ENCODE results near the gene ISLR.

ISLR gene

DNA sequence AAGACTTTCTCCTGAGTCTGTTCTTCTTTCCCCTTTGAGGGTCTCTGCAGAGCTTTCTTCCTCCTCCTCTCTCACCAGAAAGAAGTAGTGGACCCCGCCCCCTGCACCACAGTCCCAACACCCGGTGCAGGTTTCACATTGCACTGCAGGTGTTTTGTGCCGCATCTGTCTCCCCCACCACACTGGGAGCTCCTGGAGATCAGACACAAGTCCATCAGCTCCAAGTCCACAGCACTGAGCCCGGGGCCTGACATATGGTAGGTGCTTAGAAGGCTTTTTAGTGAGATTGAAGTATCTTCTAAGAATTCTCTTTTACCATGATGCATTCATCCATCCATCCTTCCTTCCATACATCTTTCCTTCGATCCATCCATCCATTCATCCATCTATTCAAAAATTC is 19.2 kb downstream of the ISLR start:
- FAIRE-seq (no peak), DNase-seq (ENCODE audit: low spot score) (no peak)

DNA sequence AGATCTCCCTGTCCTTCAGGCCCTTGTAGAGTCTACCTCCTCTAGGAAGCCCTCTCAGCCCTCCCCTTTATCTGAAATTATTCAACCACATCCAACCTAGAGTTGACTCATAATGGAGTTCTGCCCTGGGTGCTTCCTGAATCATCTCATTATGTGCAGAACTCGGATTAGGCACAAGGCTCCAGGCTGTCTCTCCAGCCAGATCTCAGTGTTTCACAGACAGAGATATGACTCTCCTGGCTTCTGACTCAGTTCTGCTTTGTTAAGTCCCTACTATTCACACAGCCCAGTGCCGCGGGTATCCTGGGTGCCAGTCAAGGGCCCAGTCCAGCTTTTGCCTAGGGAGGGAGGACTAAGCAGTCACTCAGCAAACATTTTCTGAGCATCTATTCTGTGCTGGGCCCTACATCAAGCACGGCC is 19.8 kb downstream of the ISLR start:
- peak; percentile 99 for FAIRE-seq
- DNase-seq (ENCODE audit: low spot score), result peak; percentile 99

DNA sequence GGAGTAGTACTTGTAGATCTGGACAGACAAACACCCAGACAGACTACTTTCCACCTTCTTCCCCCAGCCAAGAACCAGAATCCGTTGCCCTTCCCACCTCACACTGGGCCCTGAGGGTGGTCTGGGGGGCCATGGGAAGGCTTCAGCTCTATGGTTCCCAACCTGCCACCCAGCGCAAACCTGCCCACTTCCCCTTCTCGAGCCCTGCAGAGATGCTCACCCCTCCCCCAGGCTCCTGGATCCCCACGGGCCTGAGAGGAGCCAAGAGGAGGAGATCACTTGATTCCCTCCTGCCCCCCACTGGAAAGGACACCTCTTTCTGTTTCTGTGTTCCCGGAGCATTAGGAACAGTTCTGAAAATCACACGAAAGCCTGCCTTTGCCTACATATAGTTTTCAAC is 20.4 kb downstream of the ISLR start:
- no peak for DNase-seq (ENCODE audit: low spot score)
- FAIRE-seq, result no peak

DNA sequence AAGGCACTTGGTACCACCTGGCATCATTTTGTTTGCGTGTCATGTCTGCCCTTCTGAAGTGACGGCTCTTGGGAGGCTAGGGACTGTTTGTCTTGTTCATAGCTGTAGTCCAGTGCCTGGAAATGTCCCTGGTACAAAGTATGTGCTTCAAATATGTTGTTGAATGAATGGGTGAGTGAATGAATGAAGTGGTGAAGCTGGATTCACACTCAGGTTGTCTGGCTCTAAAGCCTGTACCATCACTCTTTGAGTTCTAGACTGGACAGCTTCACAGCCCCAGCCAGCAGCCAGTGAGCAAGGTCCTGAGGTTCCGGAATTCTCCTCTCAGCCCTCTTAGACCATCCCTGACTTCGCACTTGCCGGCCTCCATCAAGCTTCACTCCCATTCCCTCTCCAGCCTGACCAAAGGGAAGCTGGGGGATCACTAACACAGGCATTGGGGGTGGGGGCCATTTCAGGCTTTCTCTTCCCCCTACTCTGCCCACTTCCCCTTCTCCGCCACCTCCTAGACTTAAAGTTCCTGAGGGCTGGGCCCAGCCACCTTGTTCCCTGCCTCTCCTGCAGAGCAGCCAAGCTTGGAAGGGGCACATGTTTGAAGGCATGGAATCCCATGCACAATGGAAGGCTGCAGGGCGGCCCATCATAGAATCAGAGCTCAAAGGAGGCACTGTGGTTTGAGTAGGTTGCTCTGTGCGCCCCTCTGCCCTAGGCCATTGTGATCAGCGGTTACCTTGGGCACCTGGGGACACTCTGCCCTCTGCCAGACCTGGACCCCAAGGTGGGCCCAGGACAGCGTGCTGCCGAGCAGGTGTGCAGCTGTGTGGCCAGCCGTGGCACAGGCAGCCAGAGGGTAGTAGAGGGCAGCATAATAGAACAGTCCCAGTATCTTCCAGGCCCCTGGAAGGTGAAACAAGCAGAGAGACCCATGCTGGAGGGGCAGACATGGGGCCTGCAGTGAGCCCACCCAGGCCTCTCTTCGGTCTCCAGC is 21.4 kb downstream of the ISLR start:
- DNase-seq (ENCODE audit: low spot score) (no peak), FAIRE-seq (no peak)

DNA sequence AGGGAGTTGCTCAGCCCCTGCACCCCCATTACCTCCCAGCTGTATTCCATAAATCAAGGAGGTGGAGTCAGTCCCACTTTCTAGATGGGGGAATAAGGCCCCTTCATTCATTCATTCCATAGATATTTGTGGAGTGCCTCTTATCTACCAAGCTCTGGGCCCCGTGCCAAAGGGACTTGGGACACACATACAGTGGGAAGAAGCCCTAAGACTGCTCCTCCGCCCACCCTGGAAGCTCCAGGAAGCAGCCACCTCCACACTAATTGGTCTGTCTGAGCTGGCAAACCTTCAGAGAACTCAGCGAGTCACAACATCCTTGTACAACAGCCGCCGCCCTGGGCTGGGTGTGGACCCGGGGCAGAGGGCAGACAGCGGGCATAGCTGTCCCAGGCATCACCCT is 22.7 kb downstream of the ISLR start:
- FAIRE-seq (peak; percentile 95), DNase-seq (ENCODE audit: low spot score) (peak; percentile 98)

DNA sequence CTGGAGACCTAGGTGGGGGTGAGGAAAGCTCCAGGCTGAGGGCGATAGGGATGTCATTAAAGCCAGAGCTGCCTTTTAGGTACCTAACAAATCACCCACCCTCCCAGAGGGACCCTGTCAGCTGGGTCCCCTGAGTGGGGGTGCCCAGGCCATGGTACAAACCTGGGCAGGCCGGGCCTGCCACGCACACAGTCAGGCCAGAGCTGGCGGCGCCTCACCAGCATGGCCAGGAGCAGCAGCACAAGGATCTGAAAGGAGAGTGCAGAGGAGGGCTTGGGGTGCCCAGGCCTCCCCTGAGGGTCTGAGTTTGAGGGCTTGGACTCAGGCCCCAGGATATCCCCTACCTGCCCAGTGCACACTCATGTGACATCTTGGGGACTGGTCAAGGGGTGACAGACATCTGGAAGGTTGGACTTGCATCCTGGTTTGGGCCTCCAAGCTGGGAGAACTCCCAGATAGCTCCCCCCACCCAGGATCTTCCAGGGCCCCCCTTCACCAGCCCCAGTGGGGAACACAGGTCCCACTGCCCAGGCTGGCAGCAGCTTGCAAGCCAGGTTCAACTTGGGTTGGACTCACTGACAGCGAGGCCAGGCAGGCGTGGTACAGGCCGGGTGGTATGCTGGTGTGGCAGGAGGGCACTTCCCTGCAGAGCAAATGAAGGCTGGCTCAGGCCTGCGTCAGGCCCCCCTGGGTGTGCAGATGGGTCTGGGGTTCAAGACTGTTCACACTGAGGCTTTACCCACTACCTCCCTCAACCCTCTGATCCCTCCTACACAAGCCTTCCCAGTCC is 23.9 kb downstream of the ISLR start:
- FAIRE-seq (no peak), DNase-seq (ENCODE audit: low spot score) (no peak)

DNA sequence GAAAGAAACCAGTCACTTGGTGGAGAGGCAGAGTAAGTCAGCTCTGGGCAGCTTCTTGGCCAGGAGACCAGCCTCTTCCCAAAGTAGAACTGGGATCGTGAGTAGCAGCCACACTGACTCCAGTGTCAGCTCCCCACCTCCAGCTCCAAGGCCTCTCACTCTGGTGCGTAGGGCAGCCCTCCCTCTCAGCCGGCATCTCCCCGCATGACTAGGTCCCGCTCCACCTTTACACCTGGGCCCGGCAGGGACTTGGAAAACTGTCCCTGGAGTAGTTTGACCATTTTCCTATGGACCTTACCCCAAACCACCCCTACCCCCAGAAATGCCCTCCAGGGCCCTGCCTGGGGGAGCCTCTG is 25.8 kb downstream of the ISLR start:
- DNase-seq (ENCODE audit: low spot score) (no peak), FAIRE-seq (no peak)

DNA sequence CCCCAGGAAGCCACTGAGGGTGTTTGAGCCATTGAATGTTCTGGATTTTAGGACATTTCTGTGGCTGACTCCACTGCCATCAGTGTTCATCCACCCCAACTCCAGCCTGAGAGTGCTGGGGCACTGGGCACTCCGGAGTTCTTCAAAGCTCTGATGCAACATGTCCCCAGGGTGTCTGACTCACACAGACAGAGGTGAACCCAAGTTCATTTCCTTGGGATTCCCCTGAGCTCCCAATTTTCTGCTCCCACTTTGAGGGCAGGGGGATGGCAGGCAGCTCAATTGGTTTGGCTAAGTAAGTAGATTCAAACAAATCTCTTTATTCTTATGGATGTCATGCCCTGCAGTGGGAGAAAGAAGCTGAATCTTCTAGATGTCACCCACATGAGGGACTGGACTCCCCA is 26.9 kb downstream of the ISLR start:
- DNase-seq (ENCODE audit: low spot score), result peak; percentile 46
- peak; percentile 70 for FAIRE-seq

DNA sequence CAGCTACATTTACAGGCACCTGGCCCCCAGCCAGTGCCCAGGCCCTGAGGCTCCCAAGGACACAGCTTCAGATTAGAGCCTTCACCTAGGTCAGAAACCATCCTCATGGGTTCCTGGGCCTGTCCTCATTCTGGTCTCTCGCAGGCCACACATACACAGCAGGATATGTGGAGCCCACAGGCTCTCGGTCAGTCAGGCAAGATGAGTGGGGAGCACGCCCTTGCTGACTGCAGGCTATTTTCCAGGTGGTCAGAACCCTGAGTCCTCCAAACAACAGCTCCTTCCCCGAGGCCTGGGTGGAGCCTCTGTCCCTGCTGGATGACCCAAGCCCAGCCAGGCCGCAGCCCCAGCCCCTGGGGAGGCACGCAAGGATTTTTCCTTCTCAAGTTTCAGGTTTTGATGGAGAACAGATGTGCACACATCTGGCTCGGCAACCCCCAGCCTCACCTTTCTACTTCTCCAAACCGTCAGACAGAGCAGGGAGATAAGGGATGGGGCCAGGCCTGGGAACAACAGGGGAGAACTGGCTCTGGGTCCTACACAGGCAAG is 27.4 kb downstream of the ISLR start:
- DNase-seq (ENCODE audit: low spot score) (no peak), FAIRE-seq (no peak)

DNA sequence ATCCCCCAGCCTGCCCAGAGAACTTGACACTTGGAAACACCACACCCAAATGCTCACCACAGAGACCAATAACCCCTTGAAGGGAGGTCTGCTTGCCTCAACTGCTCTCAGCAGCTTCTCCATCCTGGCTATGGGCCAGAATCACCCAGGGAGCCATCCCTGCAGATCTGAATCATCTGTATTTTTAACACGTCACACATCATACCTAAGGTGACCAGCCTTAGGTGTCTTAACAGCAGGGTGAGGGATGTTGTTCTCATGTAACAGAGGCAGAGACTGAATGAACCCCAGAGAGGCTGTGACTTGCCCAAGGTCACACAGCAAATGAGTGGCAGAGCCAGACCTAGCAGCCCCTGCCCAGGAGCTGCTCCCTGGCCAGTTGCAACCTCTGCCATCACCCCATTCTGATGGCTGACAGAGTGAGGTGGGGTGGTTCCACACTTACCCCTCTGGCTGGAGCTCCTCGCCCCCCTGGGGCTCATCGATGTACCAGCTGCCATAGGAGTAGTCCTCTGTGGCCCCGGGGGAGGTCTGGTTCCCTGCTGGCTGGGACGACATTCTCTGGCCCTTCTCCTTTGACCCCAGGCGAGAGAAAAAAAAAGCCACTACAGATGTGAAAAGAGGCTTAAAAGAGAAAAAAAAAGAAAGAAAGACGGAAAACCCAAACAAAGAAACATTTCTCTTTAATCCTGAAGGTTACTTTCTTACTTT is 28.4 kb downstream of the ISLR start:
- FAIRE-seq, result peak; percentile 73

DNA sequence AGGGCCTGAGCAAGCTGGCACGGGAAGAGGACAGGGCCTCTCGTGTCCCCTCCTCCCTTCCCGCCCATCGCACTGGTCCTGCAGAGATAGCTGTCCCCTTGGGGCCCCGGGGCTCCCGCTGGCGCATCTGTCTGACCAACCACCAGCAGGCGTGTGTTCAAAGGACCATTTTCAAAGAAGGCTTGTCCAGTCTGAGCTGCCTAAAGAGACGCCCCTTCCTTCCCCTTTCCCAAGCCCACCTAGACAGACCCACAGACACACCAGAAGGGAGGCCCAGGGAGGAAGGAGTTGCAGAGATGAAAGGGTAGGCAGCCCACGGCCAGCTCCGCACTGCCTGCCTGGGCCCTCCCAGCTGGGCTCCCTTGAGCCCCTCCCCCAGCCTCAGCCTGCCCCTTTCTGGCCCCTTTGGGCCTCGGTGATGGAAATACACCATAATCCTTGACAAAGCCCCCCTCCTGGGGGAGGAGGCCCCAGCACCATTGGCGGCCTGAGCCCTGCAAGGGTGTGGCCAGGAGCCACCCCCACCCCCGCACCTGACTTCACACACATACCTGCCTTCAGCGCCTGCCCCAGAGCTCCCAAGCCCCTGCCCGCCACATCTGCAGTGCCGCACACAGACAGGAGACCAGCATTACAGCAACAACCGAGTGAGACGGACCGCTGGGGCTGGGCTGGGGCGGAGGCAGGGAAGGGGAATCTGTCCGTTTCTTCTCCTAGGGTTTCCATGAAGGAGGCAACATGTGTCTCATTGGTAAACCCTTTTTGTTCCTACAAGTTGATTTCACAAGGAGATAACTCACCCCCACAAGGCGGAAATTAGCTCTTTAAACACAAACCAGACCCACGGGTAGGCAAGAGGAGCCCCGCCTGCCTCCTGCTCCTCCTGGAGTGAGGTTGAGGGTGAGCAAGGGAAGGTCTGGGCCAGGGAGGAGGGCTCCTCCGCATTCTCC is 29.2 kb downstream of the ISLR start, which contains the start of gene STRA6:
STRA6 (minus strand) TSS at position 336 of the 950 bp plus-strand sequence. CDS start 520 bp downstream, outside the sequence.
- FAIRE-seq (no peak), DNase-seq (ENCODE audit: low spot score) (no peak)

More for the DNA sequence above, 28.4 kb downstream of the ISLR start:
- DNase-seq (ENCODE audit: low spot score), result peak; percentile 83

DNA sequence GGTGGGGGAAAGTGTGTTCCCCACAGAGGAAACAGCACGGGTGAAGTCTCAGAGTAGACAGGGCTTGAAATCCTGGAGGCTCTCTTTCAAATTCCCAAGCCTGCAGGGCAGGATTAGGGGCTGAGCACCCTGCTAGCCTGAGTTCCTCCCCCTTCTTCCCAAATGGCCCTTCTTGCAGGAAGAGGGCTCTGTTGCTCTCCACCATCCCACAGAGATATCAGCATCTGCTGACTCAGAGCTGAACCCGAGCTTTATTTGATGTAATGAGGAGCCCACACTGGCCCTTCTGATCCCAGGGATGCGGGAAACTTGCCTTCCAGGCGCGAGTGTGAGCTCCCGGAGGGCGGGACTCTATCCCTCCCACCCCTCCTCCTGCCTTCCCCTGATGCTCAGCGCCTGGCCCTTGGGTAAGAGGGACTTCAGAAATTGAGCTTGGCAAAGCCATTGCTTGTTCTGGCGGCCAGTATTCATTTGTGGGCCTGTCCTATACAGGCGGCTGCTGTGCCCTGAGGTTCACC is 30.5 kb downstream of the ISLR start:
- DNase-seq (ENCODE audit: low spot score), result peak; percentile 25

DNA sequence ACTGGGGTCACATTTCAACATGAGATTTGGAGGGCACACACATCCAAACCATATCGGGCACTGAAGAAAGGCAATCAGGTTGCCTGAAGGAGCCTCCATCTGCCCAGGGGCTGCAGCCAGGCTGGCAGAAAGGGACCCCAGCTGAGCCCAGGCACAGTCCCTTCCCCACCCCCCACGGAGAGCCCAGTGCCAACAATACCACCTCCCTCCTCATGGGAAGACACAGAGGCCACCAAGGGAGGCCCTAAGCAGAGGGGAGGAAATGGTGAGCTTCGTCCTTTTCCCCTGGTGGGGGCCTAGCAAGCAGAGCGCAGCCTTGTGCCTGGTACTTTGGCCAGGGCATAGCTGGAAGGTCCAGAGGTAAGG is 32.1 kb downstream of the ISLR start:
- no peak for DNase-seq (ENCODE audit: low spot score)
- no peak for FAIRE-seq

More for the DNA sequence above, 30.5 kb downstream of the ISLR start:
- FAIRE-seq, result no peak

DNA sequence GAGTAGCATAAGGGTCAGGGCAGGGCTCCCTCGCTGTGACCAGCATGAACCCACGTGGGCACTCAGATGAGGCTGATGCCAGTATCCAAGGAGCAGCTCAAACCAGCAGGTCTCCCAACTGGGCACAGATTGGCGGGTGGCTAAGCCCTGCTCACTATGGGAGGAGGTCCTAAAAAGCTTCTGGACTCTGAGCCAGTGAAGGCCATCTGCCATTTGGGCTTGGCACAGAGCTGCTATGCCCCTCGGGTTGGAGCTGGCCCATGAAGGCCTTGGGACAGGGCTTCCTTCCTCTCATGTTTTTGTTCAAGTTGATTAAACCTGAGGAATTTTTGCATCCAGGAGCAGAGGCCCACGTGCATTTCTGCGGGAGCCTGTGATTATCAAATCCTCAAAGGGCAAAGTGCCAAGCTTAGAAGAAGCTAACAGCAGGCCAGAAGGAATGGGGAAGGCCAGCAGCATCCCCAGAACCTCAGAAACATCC is 33.3 kb downstream of the ISLR start:
- DNase-seq (ENCODE audit: low spot score) (peak; percentile 79), FAIRE-seq (peak; percentile 76)

DNA sequence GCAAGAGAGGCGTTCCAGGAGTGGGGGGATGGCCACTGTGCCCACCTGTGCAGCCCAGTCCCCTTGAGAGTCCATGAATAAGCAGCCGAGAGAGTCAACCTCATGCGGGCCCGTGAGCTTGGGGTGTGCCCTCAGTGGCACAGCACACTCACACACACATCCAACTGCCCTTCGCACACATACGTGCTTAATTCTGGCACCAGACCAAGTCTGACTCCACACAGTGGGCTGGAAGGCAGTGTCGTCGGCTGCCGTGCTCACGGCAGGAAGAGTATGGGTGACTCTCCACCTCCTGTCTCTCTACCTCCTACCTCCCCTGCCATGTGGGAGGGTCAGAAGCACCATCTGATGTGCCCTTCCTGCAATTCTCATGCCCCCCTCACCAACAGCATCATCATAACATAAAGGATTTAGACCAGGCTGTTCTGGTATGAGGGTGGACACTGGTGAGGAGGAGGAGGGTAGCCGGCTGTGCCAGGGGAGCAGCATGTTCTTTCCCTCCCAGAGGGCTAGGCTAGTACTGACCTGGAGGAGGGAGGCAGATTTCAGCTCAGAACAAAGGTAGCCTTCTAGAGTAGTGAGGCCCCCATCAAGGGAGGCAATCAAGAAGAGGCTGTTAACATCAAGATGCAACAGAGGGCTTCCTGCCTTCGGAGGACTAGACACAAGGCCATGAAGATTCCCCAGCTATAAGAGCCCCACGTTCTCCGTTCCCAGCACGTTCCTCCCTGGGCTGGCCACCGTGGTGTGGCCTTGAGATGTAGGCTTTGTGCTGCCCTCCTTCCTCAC is 34.3 kb downstream of the ISLR start:
- no peak for DNase-seq (ENCODE audit: low spot score)
- no peak for FAIRE-seq

DNA sequence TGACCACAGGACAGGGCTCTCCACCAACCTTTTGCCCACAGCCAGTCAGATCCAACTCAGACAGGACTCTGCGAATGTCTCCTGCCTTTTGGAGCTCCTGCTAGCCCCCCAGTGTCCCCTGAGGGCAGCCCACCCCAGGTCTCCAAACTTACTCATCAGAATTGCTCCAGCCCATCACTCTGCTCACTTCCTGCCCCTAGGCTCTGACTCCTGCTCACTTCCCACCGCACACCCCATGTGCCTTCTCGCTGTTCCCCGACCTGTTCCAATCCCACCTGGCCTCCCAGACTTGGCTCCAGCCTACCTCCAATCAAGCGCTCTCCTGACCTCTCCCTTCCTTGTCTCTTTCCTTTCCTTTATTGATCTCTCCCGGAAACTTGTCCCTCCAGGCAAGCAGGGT is 35.0 kb downstream of the ISLR start:
- no peak for DNase-seq (ENCODE audit: low spot score)
- no peak for FAIRE-seq

DNA sequence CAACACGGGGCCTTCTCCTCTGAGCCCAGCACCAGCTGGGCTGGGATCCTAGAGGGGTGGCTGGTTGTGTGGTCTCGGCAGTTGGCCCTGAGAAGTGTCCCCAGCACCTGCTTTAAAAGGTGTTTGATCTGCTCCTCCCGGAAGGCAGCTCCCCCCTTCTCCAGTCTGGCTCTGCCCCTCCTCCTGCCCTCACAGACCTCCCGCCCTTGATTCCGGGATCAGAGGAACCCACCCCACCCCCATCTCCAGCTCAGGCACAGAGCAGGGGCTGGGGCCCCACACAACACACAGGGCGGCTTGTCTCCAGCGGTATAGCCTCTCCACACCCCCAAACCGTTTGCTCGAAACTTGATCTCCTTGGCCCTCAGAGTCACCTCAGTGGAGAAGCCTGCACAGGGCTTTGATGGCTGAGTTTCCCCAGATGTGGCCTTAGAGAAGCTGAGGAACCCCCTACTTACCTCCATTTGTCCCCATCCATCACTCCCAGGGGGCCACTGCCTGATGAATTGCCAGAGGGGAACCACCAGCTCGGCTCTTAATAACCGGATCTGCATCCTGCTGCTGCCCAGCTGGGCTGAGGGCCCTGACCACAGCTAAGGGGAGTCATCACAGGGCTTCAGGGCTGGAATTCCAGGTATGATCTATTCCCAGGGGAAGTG is 35.5 kb downstream of the ISLR start:
- peak; percentile 74 for DNase-seq (ENCODE audit: low spot score)

DNA sequence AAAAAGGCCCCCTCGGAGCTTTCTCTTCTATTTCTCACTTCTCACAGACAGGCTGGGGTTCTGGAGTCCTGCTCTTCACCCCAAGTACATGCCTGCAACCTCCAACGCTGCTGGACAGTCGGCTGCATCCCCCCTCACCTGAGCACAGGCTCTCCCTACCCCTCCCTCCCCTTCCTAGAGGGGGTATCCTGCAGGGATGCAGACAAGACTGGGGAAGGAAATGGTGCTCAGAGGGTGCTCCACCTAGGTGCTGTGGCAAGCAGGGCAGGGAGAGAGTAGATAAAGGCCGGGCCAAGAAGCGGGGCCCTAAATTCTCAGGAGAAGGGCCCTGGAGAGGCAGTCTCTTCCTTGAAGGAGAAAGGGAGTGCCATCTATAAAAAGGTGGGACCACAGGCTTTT is 36.0 kb downstream of the ISLR start:
- DNase-seq (ENCODE audit: low spot score) (no peak), FAIRE-seq (no peak)

More for the DNA sequence above, 35.5 kb downstream of the ISLR start:
- FAIRE-seq, result no peak

All from RCC 7860 (cell line).